Fibroblast of lung (primary cell): ENCODE results near the gene MEIS2. TPM values are rescaled to one million over a fixed set of nuclear protein-coding genes. Genes with fewer than 3 reads are reported as not detected.
A peak's percentile ranks its signal among the peaks of the same experiment; 100 is the strongest.

Source experiments
- DNase-seq, 2 donors: peaks; one replicate each; pipeline versions ENCODE4 v3.0.0 to v3.0.0-alpha.2; 2010; ENCODE audit warnings: low read depth in 2 of 2
- H2AFZ ChIP-seq: 2 replicates; pipeline ENCODE4 v1.5.1; 2012; ENCODE audit warnings: low read length, control low read depth, inconsistent platforms
- H3K27ac ChIP-seq: 2 replicates; pipeline ENCODE4 v1.5.1; 2011; ENCODE audit warnings: low read length, control low read depth; ENCODE audit not compliant: insufficient read depth
- H3K27me3 ChIP-seq: 2 replicates; pipeline ENCODE4 v1.5.1; 2011; ENCODE audit warnings: mild to moderate bottlenecking, low read length; ENCODE audit not compliant: control insufficient read depth, insufficient read depth
- H3K36me3 ChIP-seq: 2 replicates; pipeline ENCODE4 v1.5.1; 2011; ENCODE audit warnings: low read length; ENCODE audit not compliant: control insufficient read depth, insufficient read depth
- H3K4me1 ChIP-seq: 2 replicates; pipeline ENCODE4 v1.5.1; 2011; ENCODE audit warnings: low read length; ENCODE audit not compliant: control insufficient read depth, insufficient read depth; ENCODE audit errors: extremely low read depth
- H3K4me2 ChIP-seq: 2 replicates; pipeline ENCODE4 v1.5.1; 2011; ENCODE audit warnings: low read length, control low read depth; ENCODE audit not compliant: insufficient read depth; ENCODE audit errors: extremely low read depth
- H3K4me3 ChIP-seq, 4 experiments: fragments of 200-600 bp in 1 of 4; sonication (generic) in 1 of 4; replicated peaks in 1 of 4; 2 replicates each; pipeline ENCODE4 v1.5.1; 2011 to 2016; ENCODE audit warnings: low read length in 4 of 4, low read depth in 3 of 4, mild to moderate bottlenecking in 3 of 4, control low read depth in 2 of 4, inconsistent platforms in 1 of 4, mixed read lengths in 1 of 4; ENCODE audit not compliant: insufficient read depth in 1 of 4; ENCODE audit errors: control extremely low read depth in 1 of 4
- H3K79me2 ChIP-seq: 2 replicates; pipeline ENCODE4 v1.5.1; 2012; ENCODE audit warnings: mild to moderate bottlenecking, low read length, inconsistent platforms; ENCODE audit not compliant: control insufficient read depth, insufficient read depth
- H3K9ac ChIP-seq: 2 replicates; pipeline ENCODE4 v1.5.1; 2011; ENCODE audit warnings: mild to moderate bottlenecking, low read length, control low read depth; ENCODE audit not compliant: insufficient read depth
- H3K9me3 ChIP-seq: 2 replicates; pipeline ENCODE4 v1.5.1; 2012; ENCODE audit warnings: low read depth, low read length; ENCODE audit not compliant: control insufficient read depth, insufficient read depth
- H4K20me1 ChIP-seq: 2 replicates; pipeline ENCODE4 v1.5.1; 2011; ENCODE audit warnings: low read length; ENCODE audit not compliant: control insufficient read depth, insufficient read depth; ENCODE audit errors: extremely low read depth
- CTCF ChIP-seq, 2 donors: IDR thresholded peaks in 1 of 2; conservative IDR thresholded peaks in 1 of 2; 1 replicate in 1 of 2; 2 replicates in 1 of 2; pipeline ENCODE4 v1.5.1; 2011 to 2012; ENCODE audit warnings: low read length in 2 of 2, control low read depth in 1 of 2, inconsistent platforms in 1 of 2, low read depth in 1 of 2, mild to moderate bottlenecking in 1 of 2
- EZH2 ChIP-seq: IDR thresholded peaks from 2 replicates; pipeline ENCODE4 v1.5.1; 2012; ENCODE audit warnings: low read length, control low read depth, mild to moderate bottlenecking; ENCODE audit errors: missing control alignments
- polyA plus RNA-seq, 2 donors: library from polyadenylated mRNA; depleted of rRNA in 1 of 2; stranded (reverse) in 1 of 2; unstranded in 1 of 2; fragments of >200 nt; gene quantifications; 2 replicates each; pipeline ENCODE4 v1.2.1, GENCODE V29; 2011 to 2012; ENCODE audit warnings: missing spikeins in 1 of 2
- total RNA-seq: library from RNA; depleted of rRNA; stranded (reverse); fragments of >200 nt; gene quantifications from 2 replicates; pipeline ENCODE4 v1.2.1, GENCODE V29; 2014

MEIS2 gene
- total and polyA plus RNA-seq, 2 donors (not counting 1 experiment from before 2014, with no cell fraction given): 31.0 to 37.1 TPM

GRCh38 chr15:37094915-37095711 is 5.2 kb downstream of the MEIS2 start:
- Histone ChIP-seq H3K36me3 (peaks cover 10% of the 10 kb centered on the region), H3K9ac (no peak overlapping the region), H2AFZ (no peak overlapping the region), H3K27me3 (no peaks in the 10 kb centered on the region), H3K79me2 (peaks cover 77% of the 10 kb centered on the region), H3K4me3 (no peak overlapping the region), H3K4me2 (no peak overlapping the region), H3K27ac (no peak overlapping the region), H3K9me3 (no peaks in the 10 kb centered on the region), H3K4me1 (no peaks in the 10 kb centered on the region), H4K20me1 (no peaks in the 10 kb centered on the region)
- TF ChIP-seq CTCF (conservative IDR thresholded peaks at IDR 0.05 in 1 of 2, IDR thresholded peaks at IDR 0.05 in 1 of 2; ENCODE audit: low read depth in 1 of 2, low read length in 2 of 2) (no peak), EZH2 (no peak)
- DNase-seq: no peak

GRCh38 chr15:37094333-37094914 is 5.9 kb downstream of the MEIS2 start:
- H3K4me3 ChIP-seq: no peak overlapping the region
- no peak for TF ChIP-seq CTCF (conservative IDR thresholded peaks at IDR 0.05 in 1 of 2, IDR thresholded peaks at IDR 0.05 in 1 of 2; ENCODE audit: low read depth in 1 of 2, low read length in 2 of 2)
- TF ChIP-seq EZH2: no peak
- H2AFZ ChIP-seq: no peak overlapping the region
- no peaks in the 10 kb centered on the region for H4K20me1 ChIP-seq
- peaks cover 74% of the 10 kb centered on the region for H3K79me2 ChIP-seq
- H3K36me3 ChIP-seq: peaks cover 10% of the 10 kb centered on the region
- H3K4me2 ChIP-seq: no peak overlapping the region
- DNase-seq: peak in 1 of 2 donors; percentile 86
- H3K27ac ChIP-seq: no peak overlapping the region
- no peaks in the 10 kb centered on the region for H3K27me3 ChIP-seq
- no peak overlapping the region for H3K9ac ChIP-seq
- no peaks in the 10 kb centered on the region for H3K9me3 ChIP-seq
- H3K4me1 ChIP-seq: no peaks in the 10 kb centered on the region

GRCh38 chr15:37093480-37094332 is 6.6 kb downstream of the MEIS2 start:
- Histone ChIP-seq H4K20me1 (no peaks in the 10 kb centered on the region), H3K4me3 (no peak overlapping the region), H3K27ac (no peak overlapping the region), H3K4me1 (no peaks in the 10 kb centered on the region), H3K9me3 (no peaks in the 10 kb centered on the region), H3K27me3 (no peaks in the 10 kb centered on the region), H3K79me2 (peaks cover 72% of the 10 kb centered on the region), H3K36me3 (peaks cover 10% of the 10 kb centered on the region), H3K4me2 (no peak overlapping the region), H3K9ac (no peak overlapping the region), H2AFZ (no peak overlapping the region)
- DNase-seq: peak; percentile 46 to 84
- TF ChIP-seq CTCF (conservative IDR thresholded peaks at IDR 0.05 in 1 of 2, IDR thresholded peaks at IDR 0.05 in 1 of 2; ENCODE audit: low read depth in 1 of 2, low read length in 2 of 2): no peak
- no peak for TF ChIP-seq EZH2
